CD4-positive, alpha-beta memory T cell (primary cell): ENCODE measurements around the gene SOX4. TPM values are rescaled to one million over a fixed set of nuclear protein-coding genes. Genes with fewer than 3 reads are reported as not detected.

Experiments used
- CTCF ChIA-PET: fragments of 350-600 bp; sonication (Branson Sonifier 250); formaldehyde crosslinking; loops from one replicate; lab custom pipeline; 2021; ENCODE audit warnings: inconsistent platforms; ENCODE audit not compliant: partially characterized antibody; lab: Charles Lee
- POLR2A ChIA-PET: fragments of 350-600 bp; sonication (Branson Sonifier 250); formaldehyde crosslinking; loops from one replicate; lab custom pipeline; 2021; ENCODE audit not compliant: partially characterized antibody; lab: Charles Lee
- DNase-seq, 5 donors: peaks; one replicate each; pipeline versions ENCODE4 v3.0.0 to v3.0.0-alpha.2; 2020 to 2022; ENCODE audit warnings: mixed read lengths in 1 of 5
- H3K27ac ChIP-seq: one replicate; pipeline ENCODE4 v1.7.0; 2013; ENCODE audit warnings: low read depth, low read length
- H3K27me3 ChIP-seq: 2 replicates; pipeline ENCODE4 v1.7.0; 2013; ENCODE audit warnings: mild to moderate bottlenecking, low read length, moderate library complexity; ENCODE audit not compliant: insufficient read depth
- H3K36me3 ChIP-seq: 2 replicates; pipeline ENCODE4 v1.7.0; 2013; ENCODE audit warnings: mild to moderate bottlenecking, low read length, moderate library complexity; ENCODE audit not compliant: insufficient read depth
- H3K4me1 ChIP-seq: 2 replicates; pipeline ENCODE4 v1.7.0; 2013; ENCODE audit warnings: mild to moderate bottlenecking, low read length, moderate library complexity; ENCODE audit not compliant: insufficient read depth
- H3K4me3 ChIP-seq, 2 donors: one replicate each; pipeline ENCODE4 v1.7.0; 2013; ENCODE audit warnings: low read length in 2 of 2, mild to moderate bottlenecking in 1 of 2
- H3K9me3 ChIP-seq, 2 donors: one replicate each; pipeline ENCODE4 v1.7.0; 2013; ENCODE audit warnings: low read length in 2 of 2, control low read depth in 1 of 2; ENCODE audit not compliant: control insufficient read depth in 1 of 2
- H3K27ac Mint-ChIP-seq, 7 donors: one replicate each; pipeline ENCODE4 v1.8.0; 2020 to 2021; ENCODE audit warnings: mixed read lengths in 7 of 7, mild to moderate bottlenecking in 6 of 7, inconsistent platforms in 3 of 7, moderate library complexity in 3 of 7
- H3K27me3 Mint-ChIP-seq, 2 donors: one replicate each; pipeline ENCODE4 v1.8.0; 2020 to 2021; ENCODE audit warnings: mixed read lengths in 2 of 2
- H3K36me3 Mint-ChIP-seq, 2 donors: one replicate each; pipeline ENCODE4 v1.8.0; 2020 to 2021; ENCODE audit warnings: mixed read lengths in 2 of 2, inconsistent platforms in 1 of 2, mild to moderate bottlenecking in 1 of 2
- H3K4me1 Mint-ChIP-seq, 4 donors: one replicate each; pipeline ENCODE4 v1.8.0; 2020 to 2021; ENCODE audit warnings: mixed read lengths in 4 of 4, mild to moderate bottlenecking in 1 of 4
- H3K4me3 Mint-ChIP-seq, 8 donors: one replicate each; pipeline ENCODE4 v1.8.0; 2020 to 2021; ENCODE audit warnings: mixed read lengths in 8 of 8, mild to moderate bottlenecking in 7 of 8, moderate library complexity in 6 of 8, inconsistent platforms in 3 of 8
- H3K9me3 Mint-ChIP-seq, 8 donors: one replicate each; pipeline ENCODE4 v1.8.0; 2020 to 2021; ENCODE audit warnings: mixed read lengths in 8 of 8, mild to moderate bottlenecking in 5 of 8, inconsistent platforms in 3 of 8, moderate library complexity in 1 of 8
- intact Hi-C: fragments of 100-400 bp; cut with micrococcal nuclease; formaldehyde crosslinking; loops from one replicate; pipeline ENCODE4 v1.15.1; 2023
- polyA plus RNA-seq, 2 donors: library from polyadenylated mRNA; unstranded; fragments of 300-500 nt; fragmentation: Illumina TruSeq; gene quantifications; one replicate each; pipeline ENCODE4 v1.2.3, GENCODE V29; 2021
- total RNA-seq, 2 experiments: library from RNA; stranded (reverse); gene quantifications; one replicate each; pipeline ENCODE4 v1.2.3, GENCODE V29; 2021

Gene SOX4
- total and polyA plus RNA-seq, 4 experiments from 2014 or later, result 0.11 to 0.14 (median 0.12) TPM

GRCh38 chr6:21560249-21560648, 33.3 kb upstream of the SOX4 start:
- Histone ChIP-seq H3K27me3 (no peaks in the 10 kb centered on the region), H3K36me3 (no peaks in the 10 kb centered on the region), H3K9me3 (no peaks in the 10 kb centered on the region), H3K4me1 (no peaks in the 10 kb centered on the region), H3K4me3 (no peak overlapping the region), H3K27ac (no peak overlapping the region)
- ChIA-PET POLR2A (no interaction called here), CTCF (no interaction called here)
- no peak for DNase-seq
- H3K27me3 Mint-ChIP-seq, result no peaks in the 10 kb centered on the region
- H3K9me3 Mint-ChIP-seq, result peaks cover 0 to 4% (median 0%) of the 10 kb centered on the region in 8 donors
- H3K27ac Mint-ChIP-seq, result no peak overlapping the region
- H3K36me3 Mint-ChIP-seq, result no peaks in the 10 kb centered on the region
- no peak overlapping the region for H3K4me3 Mint-ChIP-seq
- no peaks in the 10 kb centered on the region for H3K4me1 Mint-ChIP-seq
- intact Hi-C loops, result no loop called here

- intact Hi-C loops, result no loop called here
- Histone ChIP-seq H3K4me3 (no peak overlapping the region), H3K27ac (no peak overlapping the region), H3K4me1 (no peaks in the 10 kb centered on the region), H3K9me3 (no peaks in the 10 kb centered on the region), H3K27me3 (no peaks in the 10 kb centered on the region), H3K36me3 (no peaks in the 10 kb centered on the region)
- Mint-ChIP-seq H3K27ac (no peak overlapping the region), H3K9me3 (peaks cover 0 to 4% (median 0%) of the 10 kb centered on the region in 8 donors), H3K4me1 (no peaks in the 10 kb centered on the region), H3K27me3 (peaks cover 0 to 2% of the 10 kb centered on the region in 2 donors), H3K4me3 (peak overlapping the region in 1 of 8 donors; percentile 64), H3K36me3 (no peaks in the 10 kb centered on the region)
- no peak for DNase-seq
- CTCF ChIA-PET, result no interaction called here
- POLR2A ChIA-PET, result no interaction called here
Observed at GRCh38 chr6:21565431-21565830, 28.1 kb upstream of the SOX4 start.

GRCh38 chr6:21578523-21578922, 15.0 kb upstream of the SOX4 start:
- H3K27ac ChIP-seq, result no peak overlapping the region
- Mint-ChIP-seq H3K27ac (no peak overlapping the region), H3K9me3 (peaks cover 2 to 29% (median 12%) of the 10 kb centered on the region in 8 donors), H3K27me3 (peaks cover 5 to 6% of the 10 kb centered on the region in 2 donors), H3K4me1 (no peaks in the 10 kb centered on the region), H3K36me3 (peaks cover 0 to 3% of the 10 kb centered on the region in 2 donors), H3K4me3 (no peak overlapping the region)
- no peaks in the 10 kb centered on the region for H3K36me3 ChIP-seq
- H3K9me3 ChIP-seq, result no peaks in the 10 kb centered on the region
- ChIA-PET POLR2A (no interaction called here), CTCF (no interaction called here)
- no peak for DNase-seq
- H3K4me1 ChIP-seq, result no peaks in the 10 kb centered on the region
- H3K27me3 ChIP-seq, result no peaks in the 10 kb centered on the region
- intact Hi-C loops, result no loop called here
- H3K4me3 ChIP-seq, result no peak overlapping the region

- Mint-ChIP-seq H3K36me3 (peaks cover 0 to 3% of the 10 kb centered on the region in 2 donors), H3K27ac (no peak overlapping the region), H3K9me3 (peaks cover 2 to 29% (median 12%) of the 10 kb centered on the region in 8 donors), H3K4me3 (no peak overlapping the region), H3K27me3 (peaks cover 11 to 12% of the 10 kb centered on the region in 2 donors), H3K4me1 (peaks cover 0 to 11% (median 6%) of the 10 kb centered on the region in 4 donors)
- no peaks in the 10 kb centered on the region for H3K9me3 ChIP-seq
- peaks cover 9% of the 10 kb centered on the region for H3K4me1 ChIP-seq
- no peaks in the 10 kb centered on the region for H3K36me3 ChIP-seq
- H3K27me3 ChIP-seq, result no peaks in the 10 kb centered on the region
- ChIA-PET POLR2A (no interaction called here), CTCF (no interaction called here)
- intact Hi-C loops, result no loop called here
- no peak for DNase-seq
- H3K4me3 ChIP-seq, result no peak overlapping the region
- no peak overlapping the region for H3K27ac ChIP-seq
Observed at GRCh38 chr6:21582651-21583050, 10.9 kb upstream of the SOX4 start.

GRCh38 chr6:21586300-21586699, 7.3 kb upstream of the SOX4 start:
- peaks cover 20% of the 10 kb centered on the region for H3K4me1 ChIP-seq
- no peaks in the 10 kb centered on the region for H3K27me3 ChIP-seq
- DNase-seq, result no peak
- no peaks in the 10 kb centered on the region for H3K36me3 ChIP-seq
- ChIA-PET POLR2A (no interaction called here), CTCF (interaction anchor here (7.8 kb wide), 1 partner anchor 1022 kb away, joined by 124 read pairs; no protein-coding TSS in a partner anchor)
- peaks cover 5 to 21% (median 15%) of the 10 kb centered on the region in 4 donors for H3K4me1 Mint-ChIP-seq
- H3K9me3 Mint-ChIP-seq, result peaks cover 2 to 19% (median 8%) of the 10 kb centered on the region in 8 donors
- H3K9me3 ChIP-seq, result no peaks in the 10 kb centered on the region
- intact Hi-C loops, result loop anchor here (5.0 kb wide), 1 partner anchor 1494 kb away; no protein-coding TSS in a partner anchor
- H3K4me3 ChIP-seq, result no peak overlapping the region
- peaks cover 10 to 26% of the 10 kb centered on the region in 2 donors for H3K27me3 Mint-ChIP-seq
- no peak overlapping the region for H3K27ac Mint-ChIP-seq
- peaks cover 3% of the 10 kb centered on the region in 2 donors for H3K36me3 Mint-ChIP-seq
- peak overlapping the region in 5 of 8 donors; percentile 45 to 96 (median 64) for H3K4me3 Mint-ChIP-seq
- H3K27ac ChIP-seq, result no peak overlapping the region

- CTCF ChIA-PET, result interaction anchor here (7.8 kb wide), 1 partner anchor 1022 kb away, joined by 124 read pairs; no protein-coding TSS in a partner anchor
- Mint-ChIP-seq H3K27ac (no peak overlapping the region), H3K36me3 (peaks cover 3% of the 10 kb centered on the region in 2 donors), H3K4me1 (peaks cover 5 to 21% (median 15%) of the 10 kb centered on the region in 4 donors), H3K4me3 (peak overlapping the region in 7 of 8 donors; percentile 43 to 96 (median 90)), H3K9me3 (peaks cover 2 to 17% (median 8%) of the 10 kb centered on the region in 8 donors), H3K27me3 (peaks cover 10 to 26% of the 10 kb centered on the region in 2 donors)
- intact Hi-C loops, result loop anchor here (5.0 kb wide), 1 partner anchor 1494 kb away; no protein-coding TSS in a partner anchor
- H3K4me3 ChIP-seq, result no peak overlapping the region
- POLR2A ChIA-PET, result no interaction called here
- no peaks in the 10 kb centered on the region for H3K9me3 ChIP-seq
- H3K27ac ChIP-seq, result no peak overlapping the region
- no peaks in the 10 kb centered on the region for H3K36me3 ChIP-seq
- no peak for DNase-seq
- peaks cover 20% of the 10 kb centered on the region for H3K4me1 ChIP-seq
- H3K27me3 ChIP-seq, result no peaks in the 10 kb centered on the region
Observed at GRCh38 chr6:21586740-21587178, 6.8 kb upstream of the SOX4 start.

- peaks cover 20% of the 10 kb centered on the region for H3K4me1 ChIP-seq
- DNase-seq, result peak in 3 of 5 donors; percentile 12 to 15 (median 14)
- Mint-ChIP-seq H3K4me1 (peaks cover 5 to 21% (median 15%) of the 10 kb centered on the region in 4 donors), H3K36me3 (peaks cover 3% of the 10 kb centered on the region in 2 donors), H3K27me3 (peaks cover 13 to 26% of the 10 kb centered on the region in 2 donors), H3K4me3 (peak overlapping the region; percentile 89 to 96 (median 92)), H3K27ac (peak overlapping the region in 1 of 7 donors; percentile 77), H3K9me3 (peaks cover 0 to 10% (median 3%) of the 10 kb centered on the region in 8 donors)
- peaks cover 6% of the 10 kb centered on the region for H3K27me3 ChIP-seq
- peak overlapping the region; percentile 23 to 76 for H3K4me3 ChIP-seq
- intact Hi-C loops, result loop anchor here (5.0 kb wide), 1 partner anchor 1495 kb away; no protein-coding TSS in a partner anchor
- no peaks in the 10 kb centered on the region for H3K9me3 ChIP-seq
- H3K36me3 ChIP-seq, result no peaks in the 10 kb centered on the region
- ChIA-PET POLR2A (no interaction called here), CTCF (interaction anchor here (1.4 to 7.8 kb wide), 4 partner anchors 11 to 1030 kb away, joined by 5 to 124 read pairs (median 16); no protein-coding TSS in a partner anchor)
- H3K27ac ChIP-seq, result no peak overlapping the region
Observed at GRCh38 chr6:21587179-21587960, 6.2 kb upstream of the SOX4 start.
